HEK293 (cell line): ENCODE data around the gene MTMR4.

Source experiments
- CTCF ChIP-seq: fragments of 450-650 bp; formaldehyde crosslinking; IDR thresholded peaks from 2 replicates; pipeline ENCODE4 v1.5.1; 2016; ENCODE audit warnings: missing biosample characterization, missing genetic modification characterization
- ZBTB44 ChIP-seq: fragments of 450-650 bp; IDR thresholded peaks from 2 replicates; pipeline ENCODE4 v1.5.1; 2018; ENCODE audit warnings: missing biosample characterization, mild to moderate bottlenecking, missing genetic modification characterization
- TF ChIP-seq, protein P1 (sequence below): fragments of 450-650 bp; formaldehyde crosslinking; IDR thresholded peaks from 2 replicates; pipeline ENCODE4 v1.5.1; 2016; ENCODE audit warnings: missing biosample characterization, missing genetic modification characterization, low read depth
- TF ChIP-seq, protein P2 (sequence below): sonication (generic); formaldehyde crosslinking; IDR thresholded peaks from 2 replicates; pipeline ENCODE4 v1.8.1; 2022; ENCODE audit warnings: mild to moderate bottlenecking, moderate library complexity, missing genetic modification reagents

DNA sequence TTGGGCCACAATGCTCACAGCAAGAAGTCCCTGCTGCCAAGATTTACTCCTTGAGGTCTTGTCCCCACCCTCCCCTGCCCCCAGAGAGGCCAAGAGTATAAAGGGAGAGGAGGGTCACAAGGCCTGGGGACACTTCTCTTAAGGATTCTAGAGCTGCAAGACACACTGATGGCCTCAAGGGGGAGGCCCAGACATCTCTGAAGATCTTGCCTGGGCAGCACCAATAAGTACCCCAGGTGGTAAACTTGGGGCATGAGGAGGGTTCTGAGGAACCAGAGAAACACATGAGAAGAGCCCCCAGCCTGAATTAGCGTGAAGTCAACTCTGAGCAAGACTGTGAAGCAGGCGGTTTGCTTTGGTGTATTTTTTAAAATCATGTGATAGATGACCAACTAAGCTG is 26.8 kb upstream of the MTMR4 start:
- TF ChIP-seq ZBTB44 (tag by site-specific recombination) = no peak
- TF ChIP-seq CTCF (tag by site-specific recombination) = no peak
- TF ChIP-seq, protein P1, sequence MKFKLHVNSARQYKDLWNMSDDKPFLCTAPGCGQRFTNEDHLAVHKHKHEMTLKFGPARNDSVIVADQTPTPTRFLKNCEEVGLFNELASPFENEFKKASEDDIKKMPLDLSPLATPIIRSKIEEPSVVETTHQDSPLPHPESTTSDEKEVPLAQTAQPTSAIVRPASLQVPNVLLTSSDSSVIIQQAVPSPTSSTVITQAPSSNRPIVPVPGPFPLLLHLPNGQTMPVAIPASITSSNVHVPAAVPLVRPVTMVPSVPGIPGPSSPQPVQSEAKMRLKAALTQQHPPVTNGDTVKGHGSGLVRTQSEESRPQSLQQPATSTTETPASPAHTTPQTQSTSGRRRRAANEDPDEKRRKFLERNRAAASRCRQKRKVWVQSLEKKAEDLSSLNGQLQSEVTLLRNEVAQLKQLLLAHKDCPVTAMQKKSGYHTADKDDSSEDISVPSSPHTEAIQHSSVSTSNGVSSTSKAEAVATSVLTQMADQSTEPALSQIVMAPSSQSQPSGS (tag by site-specific recombination) = no peak
- TF ChIP-seq, protein P2, sequence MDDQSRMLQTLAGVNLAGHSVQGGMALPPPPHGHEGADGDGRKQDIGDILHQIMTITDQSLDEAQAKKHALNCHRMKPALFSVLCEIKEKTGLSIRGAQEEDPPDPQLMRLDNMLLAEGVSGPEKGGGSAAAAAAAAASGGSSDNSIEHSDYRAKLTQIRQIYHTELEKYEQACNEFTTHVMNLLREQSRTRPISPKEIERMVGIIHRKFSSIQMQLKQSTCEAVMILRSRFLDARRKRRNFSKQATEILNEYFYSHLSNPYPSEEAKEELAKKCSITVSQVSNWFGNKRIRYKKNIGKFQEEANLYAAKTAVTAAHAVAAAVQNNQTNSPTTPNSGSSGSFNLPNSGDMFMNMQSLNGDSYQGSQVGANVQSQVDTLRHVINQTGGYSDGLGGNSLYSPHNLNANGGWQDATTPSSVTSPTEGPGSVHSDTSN (CRISPR knock-in tag) = no peak
